ENCODE results near the gene GTPBP4. TPM values are rescaled to one million over a fixed set of nuclear protein-coding genes. Genes with fewer than 3 reads are reported as not detected.
A peak's percentile ranks its signal among the peaks of the same experiment; 100 is the strongest.

Gene GTPBP4
- total and polyA plus RNA-seq, 2 of the 13 experiments (the other 11 are each of a cell fraction or from before 2014, with no cell fraction given), result 24.1 to 85.5 TPM

DNA sequence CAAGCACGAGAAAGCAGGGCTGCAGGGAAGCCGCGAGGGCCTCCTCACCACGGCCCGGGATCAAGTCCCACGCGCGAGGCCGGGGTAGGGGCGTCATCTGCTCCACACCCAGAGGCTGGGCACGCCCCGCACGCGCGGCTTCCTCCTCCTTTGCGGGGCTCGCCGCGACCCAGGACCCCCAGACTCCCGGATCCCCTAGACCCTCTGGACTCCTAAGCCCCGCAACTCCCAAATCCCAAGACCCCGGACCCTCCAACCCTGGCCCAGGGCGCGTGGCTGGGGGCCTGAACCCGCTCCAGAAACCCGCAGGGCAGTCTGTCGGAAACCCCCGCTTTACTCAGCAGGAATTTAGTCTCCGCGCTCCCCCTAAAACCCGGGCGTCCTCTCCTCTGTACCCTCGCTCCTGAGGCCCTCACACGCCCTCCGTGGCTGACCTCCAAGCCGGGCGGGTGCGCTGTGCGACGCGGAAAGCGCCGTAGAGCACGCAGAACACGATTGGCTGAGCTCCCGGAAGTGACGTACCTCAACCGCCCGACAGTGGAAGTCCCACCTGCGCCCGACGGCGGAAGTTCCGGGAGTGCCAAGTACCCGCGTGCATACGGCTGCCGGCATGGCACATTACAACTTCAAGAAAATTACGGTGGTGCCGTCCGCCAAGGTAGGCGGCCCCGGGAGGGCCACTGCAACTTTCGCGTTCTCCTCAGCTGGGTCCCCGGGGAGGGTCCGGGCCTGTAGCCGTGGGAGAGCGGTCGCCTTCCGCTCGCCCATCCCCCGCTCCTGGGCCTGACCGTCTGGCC is at the start of gene GTPBP4 (continued):
- TF ChIP-seq, protein P1, sequence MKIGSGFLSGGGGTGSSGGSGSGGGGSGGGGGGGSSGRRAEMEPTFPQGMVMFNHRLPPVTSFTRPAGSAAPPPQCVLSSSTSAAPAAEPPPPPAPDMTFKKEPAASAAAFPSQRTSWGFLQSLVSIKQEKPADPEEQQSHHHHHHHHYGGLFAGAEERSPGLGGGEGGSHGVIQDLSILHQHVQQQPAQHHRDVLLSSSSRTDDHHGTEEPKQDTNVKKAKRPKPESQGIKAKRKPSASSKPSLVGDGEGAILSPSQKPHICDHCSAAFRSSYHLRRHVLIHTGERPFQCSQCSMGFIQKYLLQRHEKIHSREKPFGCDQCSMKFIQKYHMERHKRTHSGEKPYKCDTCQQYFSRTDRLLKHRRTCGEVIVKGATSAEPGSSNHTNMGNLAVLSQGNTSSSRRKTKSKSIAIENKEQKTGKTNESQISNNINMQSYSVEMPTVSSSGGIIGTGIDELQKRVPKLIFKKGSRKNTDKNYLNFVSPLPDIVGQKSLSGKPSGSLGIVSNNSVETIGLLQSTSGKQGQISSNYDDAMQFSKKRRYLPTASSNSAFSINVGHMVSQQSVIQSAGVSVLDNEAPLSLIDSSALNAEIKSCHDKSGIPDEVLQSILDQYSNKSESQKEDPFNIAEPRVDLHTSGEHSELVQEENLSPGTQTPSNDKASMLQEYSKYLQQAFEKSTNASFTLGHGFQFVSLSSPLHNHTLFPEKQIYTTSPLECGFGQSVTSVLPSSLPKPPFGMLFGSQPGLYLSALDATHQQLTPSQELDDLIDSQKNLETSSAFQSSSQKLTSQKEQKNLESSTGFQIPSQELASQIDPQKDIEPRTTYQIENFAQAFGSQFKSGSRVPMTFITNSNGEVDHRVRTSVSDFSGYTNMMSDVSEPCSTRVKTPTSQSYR (CRISPR knock-in tag; IDR thresholded peaks at IDR 0.05; ENCODE audit: borderline replicate concordance), result peak; percentile 92
- TF ChIP-seq HMGA1 (CRISPR knock-in tag; conservative IDR thresholded peaks at IDR 0.05), result no peak
- TF ChIP-seq ZNF746 (CRISPR knock-in tag; IDR thresholded peaks at IDR 0.05), result peak; percentile 74
- TF ChIP-seq, protein P2, sequence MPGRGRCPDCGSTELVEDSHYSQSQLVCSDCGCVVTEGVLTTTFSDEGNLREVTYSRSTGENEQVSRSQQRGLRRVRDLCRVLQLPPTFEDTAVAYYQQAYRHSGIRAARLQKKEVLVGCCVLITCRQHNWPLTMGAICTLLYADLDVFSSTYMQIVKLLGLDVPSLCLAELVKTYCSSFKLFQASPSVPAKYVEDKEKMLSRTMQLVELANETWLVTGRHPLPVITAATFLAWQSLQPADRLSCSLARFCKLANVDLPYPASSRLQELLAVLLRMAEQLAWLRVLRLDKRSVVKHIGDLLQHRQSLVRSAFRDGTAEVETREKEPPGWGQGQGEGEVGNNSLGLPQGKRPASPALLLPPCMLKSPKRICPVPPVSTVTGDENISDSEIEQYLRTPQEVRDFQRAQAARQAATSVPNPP (CRISPR knock-in tag; IDR thresholded peaks at IDR 0.05), result 0 out of 2 replicates have a peak, but pooled peaks have one; percentile 42
- peak; percentile 96 for TF ChIP-seq RBFOX2 (IDR thresholded peaks at IDR 0.05; ENCODE audit: low read depth, low read length)
- TF ChIP-seq ZNF20 (CRISPR knock-in tag; IDR thresholded peaks at IDR 0.05), result no peak
- TF ChIP-seq, protein P3, sequence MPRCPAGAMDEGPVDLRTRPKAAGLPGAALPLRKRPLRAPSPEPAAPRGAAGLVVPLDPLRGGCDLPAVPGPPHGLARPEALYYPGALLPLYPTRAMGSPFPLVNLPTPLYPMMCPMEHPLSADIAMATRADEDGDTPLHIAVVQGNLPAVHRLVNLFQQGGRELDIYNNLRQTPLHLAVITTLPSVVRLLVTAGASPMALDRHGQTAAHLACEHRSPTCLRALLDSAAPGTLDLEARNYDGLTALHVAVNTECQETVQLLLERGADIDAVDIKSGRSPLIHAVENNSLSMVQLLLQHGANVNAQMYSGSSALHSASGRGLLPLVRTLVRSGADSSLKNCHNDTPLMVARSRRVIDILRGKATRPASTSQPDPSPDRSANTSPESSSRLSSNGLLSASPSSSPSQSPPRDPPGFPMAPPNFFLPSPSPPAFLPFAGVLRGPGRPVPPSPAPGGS (CRISPR knock-in tag; IDR thresholded peaks at IDR 0.05), result peak; percentile 64
- TF ChIP-seq, protein P4, sequence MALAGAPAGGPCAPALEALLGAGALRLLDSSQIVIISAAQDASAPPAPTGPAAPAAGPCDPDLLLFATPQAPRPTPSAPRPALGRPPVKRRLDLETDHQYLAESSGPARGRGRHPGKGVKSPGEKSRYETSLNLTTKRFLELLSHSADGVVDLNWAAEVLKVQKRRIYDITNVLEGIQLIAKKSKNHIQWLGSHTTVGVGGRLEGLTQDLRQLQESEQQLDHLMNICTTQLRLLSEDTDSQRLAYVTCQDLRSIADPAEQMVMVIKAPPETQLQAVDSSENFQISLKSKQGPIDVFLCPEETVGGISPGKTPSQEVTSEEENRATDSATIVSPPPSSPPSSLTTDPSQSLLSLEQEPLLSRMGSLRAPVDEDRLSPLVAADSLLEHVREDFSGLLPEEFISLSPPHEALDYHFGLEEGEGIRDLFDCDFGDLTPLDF (CRISPR knock-in tag; IDR thresholded peaks at IDR 0.05), result peak; percentile 69; the same call in 1 of the 2 replicates
- TF ChIP-seq HDAC6 (IDR thresholded peaks at IDR 0.05; ENCODE audit: low read depth, low read length), result no peak
- TF ChIP-seq, protein P5, sequence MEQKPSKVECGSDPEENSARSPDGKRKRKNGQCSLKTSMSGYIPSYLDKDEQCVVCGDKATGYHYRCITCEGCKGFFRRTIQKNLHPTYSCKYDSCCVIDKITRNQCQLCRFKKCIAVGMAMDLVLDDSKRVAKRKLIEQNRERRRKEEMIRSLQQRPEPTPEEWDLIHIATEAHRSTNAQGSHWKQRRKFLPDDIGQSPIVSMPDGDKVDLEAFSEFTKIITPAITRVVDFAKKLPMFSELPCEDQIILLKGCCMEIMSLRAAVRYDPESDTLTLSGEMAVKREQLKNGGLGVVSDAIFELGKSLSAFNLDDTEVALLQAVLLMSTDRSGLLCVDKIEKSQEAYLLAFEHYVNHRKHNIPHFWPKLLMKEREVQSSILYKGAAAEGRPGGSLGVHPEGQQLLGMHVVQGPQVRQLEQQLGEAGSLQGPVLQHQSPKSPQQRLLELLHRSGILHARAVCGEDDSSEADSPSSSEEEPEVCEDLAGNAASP (CRISPR knock-in tag; IDR thresholded peaks at IDR 0.05; ENCODE audit: borderline replicate concordance), result no peak
- peak; percentile 6; the same call in 1 of the 2 replicates for TF ChIP-seq RAD21 (CRISPR knock-in tag; IDR thresholded peaks at IDR 0.05)
- TF ChIP-seq ZZZ3 (CRISPR knock-in tag; IDR thresholded peaks at IDR 0.05; ENCODE audit: borderline replicate concordance), result peak; percentile 43; the same call in 1 of the 2 replicates
- TF ChIP-seq RARG (CRISPR knock-in tag; IDR thresholded peaks at IDR 0.05; ENCODE audit: low read depth), result no peak
- no peak for TF ChIP-seq U2AF2 (IDR thresholded peaks at IDR 0.05; ENCODE audit: low read depth, low read length)
- TF ChIP-seq ATM (IDR thresholded peaks at IDR 0.05; ENCODE audit: borderline replicate concordance), result no peak
- TF ChIP-seq, protein P6, sequence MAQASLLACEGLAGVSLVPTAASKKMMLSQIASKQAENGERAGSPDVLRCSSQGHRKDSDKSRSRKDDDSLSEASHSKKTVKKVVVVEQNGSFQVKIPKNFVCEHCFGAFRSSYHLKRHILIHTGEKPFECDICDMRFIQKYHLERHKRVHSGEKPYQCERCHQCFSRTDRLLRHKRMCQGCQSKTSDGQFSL (CRISPR knock-in tag; IDR thresholded peaks at IDR 0.05), result peak; percentile 49; the same call in 1 of the 2 replicates
- TF ChIP-seq, protein P7, sequence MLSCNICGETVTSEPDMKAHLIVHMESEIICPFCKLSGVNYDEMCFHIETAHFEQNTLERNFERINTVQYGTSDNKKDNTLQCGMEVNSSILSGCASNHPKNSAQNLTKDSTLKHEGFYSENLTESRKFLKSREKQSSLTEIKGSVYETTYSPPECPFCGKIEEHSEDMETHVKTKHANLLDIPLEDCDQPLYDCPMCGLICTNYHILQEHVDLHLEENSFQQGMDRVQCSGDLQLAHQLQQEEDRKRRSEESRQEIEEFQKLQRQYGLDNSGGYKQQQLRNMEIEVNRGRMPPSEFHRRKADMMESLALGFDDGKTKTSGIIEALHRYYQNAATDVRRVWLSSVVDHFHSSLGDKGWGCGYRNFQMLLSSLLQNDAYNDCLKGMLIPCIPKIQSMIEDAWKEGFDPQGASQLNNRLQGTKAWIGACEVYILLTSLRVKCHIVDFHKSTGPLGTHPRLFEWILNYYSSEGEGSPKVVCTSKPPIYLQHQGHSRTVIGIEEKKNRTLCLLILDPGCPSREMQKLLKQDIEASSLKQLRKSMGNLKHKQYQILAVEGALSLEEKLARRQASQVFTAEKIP (CRISPR knock-in tag; IDR thresholded peaks at IDR 0.05; ENCODE audit: borderline replicate concordance), result no peak
- TF ChIP-seq ZNF749 (CRISPR knock-in tag; IDR thresholded peaks at IDR 0.05; ENCODE audit: borderline replicate concordance), result peak; percentile 0; the same call in 1 of the 2 replicates

Measured in HepG2 (cell line).